BJ (cell line): Measurements from ENCODE around the gene ZIC4. TPM values are rescaled to one million over a fixed set of nuclear protein-coding genes. Genes with fewer than 3 reads are reported as not detected.

Experiments
- CTCF ChIA-PET: fragments of 350-600 bp; formaldehyde crosslinking; extraction: SDS; loops from one replicate; lab custom pipeline; 2021; ENCODE audit warnings: antibody characterized with exemption, inconsistent platforms; lab: Yijun Ruan, JAX
- POLR2A ChIA-PET: fragments of 300-600 bp; sonication (Branson Sonifier 250); formaldehyde crosslinking; extraction: SDS; loops from one replicate; lab custom pipeline; 2021; ENCODE audit warnings: antibody characterized with exemption; lab: Charles Lee
- DNase-seq: peaks from one replicate; pipeline ENCODE4 v3.0.0-alpha.2; 2011; ENCODE audit warnings: low read depth
- H3K27me3 ChIP-seq: 2 replicates; pipeline ENCODE4 v1.6.0; 2011; ENCODE audit warnings: low read length; ENCODE audit not compliant: control insufficient read depth, insufficient read depth
- H3K36me3 ChIP-seq: 2 replicates; pipeline ENCODE4 v1.5.1; 2011; ENCODE audit warnings: low read length; ENCODE audit not compliant: control insufficient read depth, insufficient read depth
- H3K4me3 ChIP-seq: 2 replicates; pipeline ENCODE4 v1.5.1; 2011; ENCODE audit warnings: low read depth, mild to moderate bottlenecking, control low read depth, low read length
- CTCF ChIP-seq: IDR thresholded peaks from 2 replicates; pipeline ENCODE4 v1.5.1; 2011; ENCODE audit warnings: low read depth, mild to moderate bottlenecking, control low read depth, inconsistent platforms, low read length, moderate library complexity; ENCODE audit not compliant: insufficient read depth
- polyA plus RNA-seq: library from polyadenylated mRNA; depleted of rRNA; stranded (reverse); fragments of >200 nt; gene quantifications from 2 replicates; pipeline ENCODE4 v1.2.3, GENCODE V29; 2011

ZIC4 gene
- polyA plus RNA-seq, 1 experiment, result 3.2 TPM

GRCh38 chr3:147368151-147368550 lies 38.2 kb downstream of the ZIC4 start:
- peaks cover 56% of the 10 kb centered on the region for H3K27me3 ChIP-seq
- no peak overlapping the region for H3K4me3 ChIP-seq
- DNase-seq, result no peak
- ChIA-PET POLR2A (no interaction called here), CTCF (interaction anchor here (2.2 to 3.3 kb wide), 2 partner anchors 11 to 14 kb away, joined by 8 to 10 read pairs; no protein-coding TSS in a partner anchor)
- H3K36me3 ChIP-seq, result no peaks in the 10 kb centered on the region
- TF ChIP-seq CTCF, result no peak

GRCh38 chr3:147367676-147368075 lies 38.7 kb downstream of the ZIC4 start:
- no peak overlapping the region for H3K4me3 ChIP-seq
- CTCF ChIA-PET, result interaction anchor here (3.3 kb wide), 1 partner anchor 11 kb away, joined by 10 read pairs; no protein-coding TSS in a partner anchor
- DNase-seq, result no peak
- no peak for TF ChIP-seq CTCF
- POLR2A ChIA-PET, result no interaction called here
- H3K36me3 ChIP-seq, result no peaks in the 10 kb centered on the region
- peaks cover 52% of the 10 kb centered on the region for H3K27me3 ChIP-seq

- H3K27me3 ChIP-seq, result peaks cover 45% of the 10 kb centered on the region
- no peaks in the 10 kb centered on the region for H3K36me3 ChIP-seq
- no peak overlapping the region for H3K4me3 ChIP-seq
- CTCF ChIA-PET, result no interaction called here
- POLR2A ChIA-PET, result no interaction called here
- no peak for DNase-seq
- TF ChIP-seq CTCF, result no peak
These were observed 40.9 kb downstream of the ZIC4 start for GRCh38 chr3:147365196-147366115.

GRCh38 chr3:147364771-147365170 lies 41.6 kb downstream of the ZIC4 start:
- no peak for DNase-seq
- Histone ChIP-seq H3K27me3 (peaks cover 43% of the 10 kb centered on the region), H3K4me3 (no peak overlapping the region), H3K36me3 (no peaks in the 10 kb centered on the region)
- POLR2A ChIA-PET, result no interaction called here
- CTCF ChIA-PET, result no interaction called here
- TF ChIP-seq CTCF, result no peak
